Lower leg skin (tissue), 4 donors: Measurements from ENCODE around the gene TMEM245. TPM values are rescaled to one million over a fixed set of nuclear protein-coding genes. Genes with fewer than 3 reads are reported as not detected.

ENCODE experiments used
- DNase-seq, 2 donors: peaks; one replicate each; pipeline ENCODE4 v3.0.0-alpha.2; 2019; ENCODE audit warnings: low spot score in 2 of 2
- H3K4me3 ChIP-seq: fragments of 200-600 bp; sonication (generic); 2 replicates; pipeline ENCODE4 v1.5.1; 2017; ENCODE audit warnings: mild to moderate bottlenecking, low read depth; ENCODE audit not compliant: poor library complexity, severe bottlenecking
- POLR2A ChIP-seq, 2 donors: fragments of 450-650 bp; IDR thresholded peaks; one replicate each; pipeline ENCODE4 v1.6.1; 2016 to 2017; ENCODE audit warnings: antibody characterized with exemption in 2 of 2, mild to moderate bottlenecking in 1 of 2, moderate library complexity in 1 of 2
- whole genome bisulfite sequencing, 2 donors: methylation state at CpG; one replicate each; pipeline ENCODE4 v1.1.5; 2018; 5-methylcytosine and 5-hydroxymethylcytosine counted together
- intact Hi-C: fragments of 100-400 bp; cut with DNase I; formaldehyde crosslinking; loops from one replicate; pipeline ENCODE4 v1.15.0; 2023; ENCODE audit warnings: low total_unique reads
- total RNA-seq, 4 donors: library from RNA; depleted of rRNA; stranded (reverse); fragments of >200 nt; gene quantifications; one replicate each; pipeline ENCODE4 v1.1.0, GENCODE V29; 2016
- TF ChIP-seq, protein P1 (sequence below), 3 donors: fragments of 450-650 bp; IDR thresholded peaks; one replicate each; pipeline ENCODE4 v1.5.1; 2016; ENCODE audit warnings: antibody characterized with exemption in 3 of 3, mild to moderate bottlenecking in 3 of 3, moderate library complexity in 2 of 3

Gene TMEM245
- total RNA-seq, 4 donors from 2014 or later, result 35.0 to 57.7 (median 51.1) TPM

GRCh38 chr9:109120204-109120789, 550 bp upstream of the TMEM245 start:
- no peak overlapping the region for H3K4me3 ChIP-seq
- 19 to 22% methylated on average over 13 of the region's 13 CpGs for WGBS, 2 donors
- TF ChIP-seq, protein P1, sequence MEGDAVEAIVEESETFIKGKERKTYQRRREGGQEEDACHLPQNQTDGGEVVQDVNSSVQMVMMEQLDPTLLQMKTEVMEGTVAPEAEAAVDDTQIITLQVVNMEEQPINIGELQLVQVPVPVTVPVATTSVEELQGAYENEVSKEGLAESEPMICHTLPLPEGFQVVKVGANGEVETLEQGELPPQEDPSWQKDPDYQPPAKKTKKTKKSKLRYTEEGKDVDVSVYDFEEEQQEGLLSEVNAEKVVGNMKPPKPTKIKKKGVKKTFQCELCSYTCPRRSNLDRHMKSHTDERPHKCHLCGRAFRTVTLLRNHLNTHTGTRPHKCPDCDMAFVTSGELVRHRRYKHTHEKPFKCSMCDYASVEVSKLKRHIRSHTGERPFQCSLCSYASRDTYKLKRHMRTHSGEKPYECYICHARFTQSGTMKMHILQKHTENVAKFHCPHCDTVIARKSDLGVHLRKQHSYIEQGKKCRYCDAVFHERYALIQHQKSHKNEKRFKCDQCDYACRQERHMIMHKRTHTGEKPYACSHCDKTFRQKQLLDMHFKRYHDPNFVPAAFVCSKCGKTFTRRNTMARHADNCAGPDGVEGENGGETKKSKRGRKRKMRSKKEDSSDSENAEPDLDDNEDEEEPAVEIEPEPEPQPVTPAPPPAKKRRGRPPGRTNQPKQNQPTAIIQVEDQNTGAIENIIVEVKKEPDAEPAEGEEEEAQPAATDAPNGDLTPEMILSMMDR (IDR thresholded peaks at IDR 0.05), result no peak
- no peak for TF ChIP-seq POLR2A (IDR thresholded peaks at IDR 0.05)

GRCh38 chr9:109118808-109119438, 824 bp downstream of the TMEM245 start:
- TF ChIP-seq POLR2A (IDR thresholded peaks at IDR 0.05), result no peak
- TF ChIP-seq, protein P1 (IDR thresholded peaks at IDR 0.05), result no peak
- DNase-seq, result no peak
- intact Hi-C loops, result no loop called here
- H3K4me3 ChIP-seq, result peak overlapping the region; percentile 76
- 0% methylated on average over 18 to 21 of the region's 29 CpGs for WGBS, 2 donors

More at GRCh38 chr9:109120204-109120789, 550 bp upstream of the TMEM245 start:
- intact Hi-C loops, result no loop called here
- DNase-seq, result no peak

- DNase-seq, result peak in 1 of 2 donors; percentile 43
These were observed 1.6 kb downstream of the TMEM245 start for GRCh38 chr9:109117856-109118807.

GRCh38 chr9:109115931-109116526, 3.7 kb downstream of the TMEM245 start:
- no peak overlapping the region for H3K4me3 ChIP-seq
- 55 to 61% methylated on average over 3 of the region's 3 CpGs for WGBS, 2 donors
- TF ChIP-seq, protein P1 (IDR thresholded peaks at IDR 0.05), result no peak
- TF ChIP-seq POLR2A (IDR thresholded peaks at IDR 0.05), result no peak
- intact Hi-C loops, result no loop called here
- no peak for DNase-seq

More at GRCh38 chr9:109117856-109118807, 1.6 kb downstream of the TMEM245 start:
- TF ChIP-seq, protein P1 (IDR thresholded peaks at IDR 0.05), result no peak
- TF ChIP-seq POLR2A (IDR thresholded peaks at IDR 0.05), result no peak
- H3K4me3 ChIP-seq, result peak overlapping the region; percentile 76
- WGBS, 2 donors, result 25 to 29% methylated on average over 14 of the region's 14 CpGs
- intact Hi-C loops, result no loop called here

GRCh38 chr9:109114670-109115069, 5.1 kb downstream of the TMEM245 start:
- DNase-seq, result no peak
- no peak overlapping the region for H3K4me3 ChIP-seq
- TF ChIP-seq, protein P1 (IDR thresholded peaks at IDR 0.05), result no peak
- TF ChIP-seq POLR2A (IDR thresholded peaks at IDR 0.05), result no peak
- WGBS, 2 donors, result 67 to 78% methylated on average over 3 of the region's 3 CpGs
- intact Hi-C loops, result no loop called here
